Parathyroid adenoma (tissue), 2 donors: Measurements from ENCODE around the gene LRRC1.

Experiments
- H2AFZ ChIP-seq: fragments of 300-600 bp; sonication (generic); one replicate; pipeline ENCODE4 v1.7.0; 2017; ENCODE audit warnings: antibody characterized with exemption, mild to moderate bottlenecking
- H3K27ac ChIP-seq: fragments of 300-600 bp; sonication (generic); one replicate; pipeline ENCODE4 v1.7.0; 2017
- H3K27me3 ChIP-seq: fragments of 300-600 bp; sonication (generic); one replicate; pipeline ENCODE4 v1.7.0; 2017; ENCODE audit warnings: low read length; ENCODE audit not compliant: control insufficient read depth, insufficient read depth
- H3K36me3 ChIP-seq: fragments of 300-600 bp; sonication (generic); one replicate; pipeline ENCODE4 v1.7.0; 2017; ENCODE audit warnings: low read length; ENCODE audit not compliant: control insufficient read depth, insufficient read depth
- H3K4me1 ChIP-seq: fragments of 300-600 bp; sonication (generic); one replicate; pipeline ENCODE4 v1.7.0; 2017; ENCODE audit warnings: control low read depth
- H3K4me2 ChIP-seq: fragments of 300-600 bp; sonication (generic); one replicate; pipeline ENCODE4 v1.7.0; 2017; ENCODE audit warnings: low read length
- H3K4me3 ChIP-seq: fragments of 300-600 bp; sonication (generic); one replicate; pipeline ENCODE4 v1.7.0; 2017; ENCODE audit warnings: low read depth, low read length
- H3K79me2 ChIP-seq: fragments of 300-600 bp; sonication (generic); one replicate; pipeline ENCODE4 v1.7.0; 2017; ENCODE audit warnings: control low read depth
- H3K9ac ChIP-seq: fragments of 300-600 bp; sonication (generic); one replicate; pipeline ENCODE4 v1.7.0; 2017; ENCODE audit warnings: mild to moderate bottlenecking
- H3K9me3 ChIP-seq: fragments of 300-600 bp; sonication (generic); one replicate; pipeline ENCODE4 v1.7.0; 2017; ENCODE audit warnings: low read length; ENCODE audit not compliant: control insufficient read depth
- CTCF ChIP-seq: fragments of 300-600 bp; sonication (generic); IDR thresholded peaks from one replicate; pipeline ENCODE4 v1.7.0; 2017; ENCODE audit warnings: antibody characterized with exemption, mild to moderate bottlenecking
- donor health status: primary hyperparathyroidism.

LRRC1 gene

DNA sequence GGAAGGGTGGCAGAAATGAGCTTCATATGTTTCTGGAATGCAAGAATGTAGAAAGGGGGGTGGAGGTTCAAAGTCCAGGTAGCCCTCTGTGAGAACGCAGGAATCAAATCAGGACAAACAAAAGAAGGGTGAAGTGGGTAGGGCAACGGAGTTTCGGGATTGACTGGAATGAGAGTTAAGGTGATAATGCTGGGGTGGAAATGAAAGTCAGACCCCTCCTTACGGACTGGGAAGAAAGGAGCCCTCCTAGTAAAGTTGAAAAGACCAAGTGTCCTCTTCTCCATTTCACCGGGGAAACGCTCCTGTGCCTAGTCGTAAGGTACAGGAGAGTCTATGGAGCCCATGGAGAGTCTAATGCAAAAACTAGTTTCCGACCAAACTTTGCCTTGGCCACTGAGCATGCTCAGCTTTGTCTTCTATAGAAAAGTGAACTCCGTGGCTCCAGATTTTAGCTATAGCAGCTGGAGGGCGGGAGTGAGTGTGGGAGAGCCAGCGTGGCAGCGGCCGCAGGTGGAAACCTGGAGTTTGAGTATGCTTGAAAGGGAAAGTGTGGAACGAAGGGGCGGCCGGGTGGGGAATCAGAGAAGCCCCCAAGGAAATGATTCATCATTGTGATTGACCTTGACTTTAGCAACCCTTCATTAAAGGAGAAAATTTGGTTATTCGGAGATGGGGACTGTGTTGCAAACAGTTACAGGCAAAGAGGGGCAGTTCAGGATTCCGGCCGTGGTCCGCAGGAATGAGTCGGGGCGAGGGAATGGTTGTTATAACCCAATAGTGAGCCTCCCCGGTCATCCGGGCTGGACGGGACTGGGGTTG lies 1.3 kb upstream of the LRRC1 start:
- H3K36me3 ChIP-seq: no peaks in the 10 kb centered on the region
- peak overlapping the region; percentile 79 for H3K27ac ChIP-seq
- peak overlapping the region; percentile 74 for H3K4me3 ChIP-seq
- no peaks in the 10 kb centered on the region for H3K4me1 ChIP-seq
- H2AFZ ChIP-seq: peak overlapping the region; percentile 85
- TF ChIP-seq CTCF: peak; percentile 8
- H3K79me2 ChIP-seq: peaks cover 18% of the 10 kb centered on the region
- no peaks in the 10 kb centered on the region for H3K27me3 ChIP-seq
- peaks cover 3% of the 10 kb centered on the region for H3K9me3 ChIP-seq
- H3K9ac ChIP-seq: no peak overlapping the region
- peak overlapping the region; percentile 94 for H3K4me2 ChIP-seq

- Histone ChIP-seq H3K9ac (no peak overlapping the region), H3K4me2 (peak overlapping the region; percentile 94), H3K79me2 (peaks cover 23% of the 10 kb centered on the region), H3K4me3 (peak overlapping the region; percentile 74), H2AFZ (peak overlapping the region; percentile 85), H3K27ac (peak overlapping the region; percentile 79), H3K27me3 (no peaks in the 10 kb centered on the region), H3K36me3 (no peaks in the 10 kb centered on the region), H3K4me1 (no peaks in the 10 kb centered on the region), H3K9me3 (no peaks in the 10 kb centered on the region)
- peak; percentile 78 for TF ChIP-seq CTCF
Observed at GRCh38 chr6:53794137-53794719, 577 bp upstream of the LRRC1 start.

GRCh38 chr6:53795340-53795701 lies 516 bp downstream of the LRRC1 start:
- Histone ChIP-seq H3K9ac (peak overlapping the region; percentile 19), H3K36me3 (no peaks in the 10 kb centered on the region), H2AFZ (peak overlapping the region; percentile 85), H3K9me3 (no peaks in the 10 kb centered on the region), H3K27ac (peak overlapping the region; percentile 79), H3K4me2 (peak overlapping the region; percentile 94), H3K79me2 (peaks cover 30% of the 10 kb centered on the region), H3K4me3 (peak overlapping the region; percentile 74), H3K4me1 (peaks cover 3% of the 10 kb centered on the region), H3K27me3 (no peaks in the 10 kb centered on the region)
- TF ChIP-seq CTCF: no peak

- Histone ChIP-seq H3K79me2 (peaks cover 31% of the 10 kb centered on the region), H2AFZ (peak overlapping the region; percentile 85), H3K4me2 (peak overlapping the region; percentile 94), H3K9me3 (no peaks in the 10 kb centered on the region), H3K4me1 (peaks cover 3% of the 10 kb centered on the region), H3K27ac (peak overlapping the region; percentile 79), H3K9ac (peak overlapping the region; percentile 19), H3K4me3 (peak overlapping the region; percentile 74), H3K36me3 (no peaks in the 10 kb centered on the region), H3K27me3 (no peaks in the 10 kb centered on the region)
- no peak for TF ChIP-seq CTCF
Observed at GRCh38 chr6:53795702-53796450, 1.1 kb downstream of the LRRC1 start.
